Measurements from ENCODE around the gene GATA2.
A peak's percentile ranks its signal among the peaks of the same experiment; 100 is the strongest.

GATA2 gene

DNA sequence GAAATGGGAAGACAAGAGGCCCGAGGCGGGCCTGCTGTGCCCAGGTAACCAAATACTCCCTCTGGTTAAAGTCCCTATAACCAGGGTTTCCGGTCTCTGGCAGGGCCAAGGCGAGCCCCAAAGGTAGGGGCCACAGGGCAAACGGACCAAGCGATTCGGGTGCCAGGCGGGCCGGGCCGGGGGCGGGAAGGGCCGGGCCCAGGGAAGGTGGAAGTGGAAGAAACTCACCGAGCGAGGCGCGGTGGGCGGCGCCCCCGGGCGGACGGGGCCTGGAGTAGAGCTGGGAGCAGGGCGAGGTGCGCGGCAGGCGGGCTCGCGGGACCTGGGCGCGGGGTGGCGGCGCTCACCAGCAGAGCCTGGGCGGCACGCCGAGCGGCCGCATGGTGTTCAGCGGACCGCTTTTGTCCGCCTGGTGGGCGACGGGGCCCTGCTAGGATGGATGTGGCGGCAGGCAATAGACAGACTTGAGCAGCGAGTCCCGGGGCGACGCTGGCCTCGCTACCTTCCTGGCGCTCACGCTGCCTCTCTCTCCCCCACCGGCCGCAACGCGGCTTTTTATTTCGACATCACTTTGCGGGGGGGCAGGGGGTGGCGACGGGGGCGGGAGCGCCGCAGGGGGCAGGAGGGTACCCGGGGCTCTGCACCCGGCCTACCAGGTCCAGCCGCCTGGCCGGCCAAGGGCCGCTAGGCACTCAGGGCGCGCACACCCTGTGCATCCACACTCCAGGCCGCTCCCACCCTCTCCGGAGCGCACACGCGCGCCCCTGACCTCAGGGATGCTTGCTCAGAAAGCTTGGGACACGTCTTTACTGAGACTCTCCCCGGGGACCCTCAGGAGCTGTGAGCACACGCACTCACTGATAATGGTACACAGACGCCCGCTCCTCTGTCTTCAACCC, at the start of gene GATA2:
GATA2 (minus strand) TSS at position 531 of the 899 bp plus-strand sequence. CDS start 6,170 bp downstream, outside the sequence.
- peak in 1 of 2 donors; percentile 26 for DNase-seq

DNA sequence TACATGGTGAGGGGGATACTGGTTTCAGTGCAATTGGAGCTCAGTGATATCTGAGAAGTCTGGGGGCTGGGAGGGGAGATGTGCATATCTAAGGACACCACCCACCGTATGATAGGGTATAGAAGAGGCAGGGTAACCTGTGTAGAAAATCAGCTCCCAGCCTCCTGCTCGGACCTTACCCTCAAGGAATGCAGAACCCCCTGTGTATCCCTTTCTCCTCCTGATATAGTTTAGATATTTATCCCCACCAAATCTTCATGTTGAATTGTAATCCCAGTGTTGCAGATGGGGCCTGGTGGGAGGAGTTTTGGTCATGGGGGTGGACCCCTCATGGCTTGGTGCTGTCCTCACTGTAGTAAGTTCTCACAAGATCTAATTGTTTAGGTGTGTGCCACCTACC, 48.2 kb upstream of the GATA2 start:
- no peak for DNase-seq

DNA sequence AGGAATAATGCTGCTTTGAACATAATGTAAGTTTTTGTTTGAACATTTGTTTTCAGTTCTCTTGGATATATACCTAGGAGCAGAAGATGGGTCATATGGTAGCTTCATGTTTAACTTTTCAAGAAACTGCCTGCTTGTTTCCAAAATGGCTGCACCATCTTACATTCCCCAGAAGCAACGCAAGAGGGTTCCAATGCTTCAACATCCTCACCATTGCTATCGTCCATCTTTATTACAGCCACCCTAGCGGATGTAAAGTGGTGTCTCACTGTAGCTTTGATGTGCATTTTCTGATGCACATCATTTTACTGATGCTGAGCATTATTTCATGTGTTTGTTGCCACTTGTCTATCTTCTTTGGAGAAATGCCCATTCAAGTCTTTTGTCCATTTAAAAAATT, 46.4 kb upstream of the GATA2 start:
- DNase-seq, result no peak

DNA sequence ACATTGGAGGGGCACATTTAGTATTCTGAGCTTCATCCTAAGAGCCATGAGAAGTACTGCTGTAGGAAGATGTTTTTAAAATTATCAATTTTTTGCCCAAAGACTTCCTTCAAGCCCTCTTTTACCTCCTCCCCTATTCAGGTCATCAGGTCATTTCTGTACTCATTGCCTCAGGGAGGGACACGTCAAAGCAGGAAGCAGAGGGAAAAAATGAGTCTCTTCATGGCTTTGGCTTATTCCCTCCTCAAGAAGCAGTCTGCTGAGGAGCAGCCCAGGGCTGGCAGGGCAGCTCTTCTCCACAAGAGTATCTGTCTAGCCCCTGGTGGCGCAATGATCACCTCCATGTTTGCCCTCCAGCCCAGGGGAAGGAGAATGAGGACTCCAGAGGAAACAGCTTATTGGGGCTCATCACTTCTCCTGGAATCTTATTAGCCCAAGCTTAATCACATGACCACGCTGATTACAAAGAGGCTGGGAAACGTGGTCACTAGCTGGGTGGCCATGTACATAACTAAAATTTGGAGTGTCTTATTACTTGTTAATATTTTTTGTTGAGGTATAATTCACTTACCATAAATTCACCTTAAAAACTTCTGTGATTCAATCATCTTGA, 44.2 kb upstream of the GATA2 start:
- DNase-seq, result no peak

DNA sequence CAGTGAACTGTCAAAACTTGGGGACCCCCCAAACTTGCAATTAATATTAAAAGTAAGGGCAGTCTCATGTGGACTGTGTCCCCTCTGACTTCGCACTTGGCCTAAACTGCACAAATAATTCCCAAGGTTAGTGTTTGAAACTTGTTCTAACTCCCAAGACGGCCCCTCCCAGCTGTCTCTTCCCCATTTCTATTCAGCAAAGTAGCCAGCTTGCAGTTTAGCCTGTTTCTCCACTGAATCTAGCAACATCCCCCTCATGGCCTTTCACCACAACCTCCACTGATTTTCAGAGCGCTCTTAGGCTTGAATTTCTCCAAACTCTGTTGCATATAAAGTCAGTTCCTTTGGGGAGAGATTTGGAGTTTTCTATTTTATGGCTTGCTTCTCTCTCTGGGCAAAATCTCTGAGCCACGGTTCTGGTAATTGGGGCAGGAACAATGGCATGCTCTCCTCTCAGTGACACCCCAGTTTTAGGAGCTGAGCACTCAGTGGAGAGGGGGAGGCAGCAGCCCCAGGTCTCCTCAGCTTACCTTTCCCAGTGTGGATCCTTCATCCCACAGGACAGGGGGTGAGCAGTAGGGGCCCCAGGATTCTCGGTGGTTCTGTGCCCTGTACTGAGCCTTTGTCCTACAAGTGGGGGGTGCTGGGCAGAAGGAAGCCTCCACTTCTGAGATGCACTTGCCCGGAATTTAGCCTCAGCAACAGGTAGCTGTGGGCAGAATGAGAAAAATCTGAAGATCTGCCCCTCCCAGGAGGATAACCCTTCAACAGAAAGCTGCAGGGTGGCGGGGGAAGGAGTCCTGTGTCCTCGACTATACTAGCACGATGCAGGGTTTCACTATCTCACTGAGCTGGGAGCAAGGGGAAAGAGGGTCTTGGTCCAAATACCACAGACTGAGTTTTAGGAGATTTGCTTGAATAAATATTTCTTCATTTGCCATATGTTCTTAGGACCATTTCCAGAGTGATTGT, 39.3 kb upstream of the GATA2 start:
- no peak for DNase-seq

DNA sequence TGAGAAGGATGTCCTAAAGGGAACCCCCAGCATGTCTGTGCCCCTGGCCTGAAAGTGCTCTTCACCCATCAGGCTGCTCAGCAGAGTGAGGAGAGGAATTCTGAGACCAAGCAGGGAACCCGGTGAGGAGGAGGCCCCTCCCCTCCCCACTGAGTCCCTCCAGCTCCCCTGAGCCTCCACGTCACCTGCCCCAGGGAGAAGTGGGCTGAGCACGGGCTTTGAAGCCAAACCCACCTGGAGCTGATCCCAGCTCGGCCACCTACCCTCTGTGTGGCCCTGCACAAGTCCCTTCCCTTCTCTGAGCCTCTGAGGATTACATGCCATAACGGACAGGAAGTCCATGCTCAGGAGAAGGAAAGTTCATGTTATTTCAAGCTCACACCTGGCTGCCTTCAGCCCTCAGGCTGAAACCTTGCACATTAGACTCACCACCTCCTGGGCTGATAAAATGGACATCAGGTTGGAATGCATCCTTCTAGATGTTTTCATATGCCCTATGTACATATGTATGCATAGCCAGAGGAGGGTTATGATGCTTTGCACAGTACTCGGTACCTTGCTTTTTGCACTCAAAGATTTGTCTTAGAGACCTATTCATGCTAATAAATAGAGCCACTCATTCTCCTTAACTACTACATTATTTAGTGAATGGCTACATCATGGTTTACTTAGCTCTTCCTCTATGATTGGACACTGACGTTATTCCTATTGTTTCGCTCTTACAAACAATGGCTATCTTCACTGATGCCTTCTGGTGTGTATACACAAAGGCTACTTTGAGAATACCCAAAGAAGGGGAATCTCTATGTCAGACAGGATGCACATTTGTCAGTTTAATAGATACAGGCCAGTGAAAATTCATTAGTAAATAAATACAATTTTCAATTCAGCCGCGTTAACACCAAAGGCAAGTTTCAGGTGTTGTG, 31.6 kb upstream of the GATA2 start:
- no peak for DNase-seq

DNA sequence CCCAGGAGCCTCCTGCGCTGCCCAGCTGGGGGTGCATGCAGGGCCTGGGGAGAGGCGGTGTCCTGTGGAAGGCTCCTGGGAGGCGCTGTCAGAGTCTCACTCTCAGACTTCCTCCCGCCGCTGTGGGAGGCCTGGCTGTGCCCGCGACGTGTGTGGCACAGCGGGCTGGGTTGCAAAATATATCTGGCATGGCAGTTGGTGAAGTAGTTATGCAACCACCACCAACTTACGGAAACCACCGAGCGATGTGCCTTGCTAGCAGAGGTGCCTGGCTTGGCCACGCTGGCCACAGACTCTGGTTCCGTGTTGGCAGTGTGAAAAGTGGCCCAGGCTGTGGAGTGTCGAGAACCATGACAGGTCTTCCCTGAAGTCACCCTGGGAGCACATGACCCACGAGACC, 30.6 kb upstream of the GATA2 start:
- DNase-seq, result no peak

DNA sequence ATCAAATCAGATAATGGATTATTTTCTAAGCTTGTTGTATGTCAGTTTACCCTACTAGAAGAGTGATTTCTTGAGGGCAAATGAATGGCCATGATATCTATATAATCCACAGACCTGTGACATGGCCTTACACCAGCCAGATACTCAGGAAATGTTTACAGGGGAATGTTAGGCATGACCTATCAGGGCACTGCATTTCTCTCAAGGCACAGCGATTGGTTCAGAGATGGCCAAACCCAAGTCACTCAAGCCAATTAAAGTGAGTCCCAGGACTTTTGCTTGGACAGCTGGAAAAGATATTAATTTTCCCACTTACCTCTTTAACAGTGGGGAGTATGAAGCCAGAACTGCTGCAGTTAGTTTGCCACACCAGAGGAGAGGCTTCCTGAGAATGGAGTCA, 28.7 kb upstream of the GATA2 start:
- no peak for DNase-seq

DNA sequence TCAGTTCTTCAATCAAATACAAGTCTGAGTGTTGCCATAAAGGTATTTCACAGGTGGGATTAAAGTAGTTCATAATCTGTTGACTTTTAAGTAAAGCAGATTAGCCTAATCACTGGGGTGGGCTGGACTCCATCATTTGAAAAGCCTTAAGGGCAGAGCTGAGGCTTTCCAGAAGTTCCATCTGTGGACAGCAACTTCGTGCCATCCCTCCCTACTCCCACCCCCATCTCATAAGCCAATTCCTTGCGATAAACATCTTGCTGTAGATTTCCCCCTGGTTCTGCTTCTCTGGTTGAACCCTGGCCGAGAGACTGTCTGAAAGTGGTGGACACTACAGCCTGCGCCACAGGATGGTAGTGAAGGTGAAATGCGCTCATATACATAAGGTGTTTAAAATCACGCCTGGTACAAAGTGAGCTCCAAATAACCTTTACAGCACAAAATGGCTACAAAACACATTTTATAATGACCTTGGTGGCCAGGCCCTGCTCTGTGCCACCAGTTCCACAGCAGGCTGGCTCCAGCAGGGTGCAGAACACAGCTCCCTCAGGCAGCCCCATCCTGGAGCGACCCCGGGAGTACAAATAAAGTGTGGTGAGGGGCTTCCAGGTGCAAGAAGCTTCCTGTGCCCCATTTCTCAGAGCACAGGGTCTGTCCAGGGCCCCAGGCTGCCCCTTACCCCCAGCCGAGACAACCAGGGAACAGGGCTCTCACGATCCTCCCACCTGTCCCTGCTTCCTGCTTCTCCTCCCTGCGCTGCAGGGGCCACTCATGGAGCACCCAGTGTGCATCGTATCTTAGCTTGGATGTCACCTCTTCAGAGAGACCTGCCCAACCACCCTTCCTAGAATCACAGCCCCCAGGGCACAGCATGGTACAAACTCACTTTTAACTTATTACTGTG, 25.8 kb upstream of the GATA2 start:
- DNase-seq, result no peak

DNA sequence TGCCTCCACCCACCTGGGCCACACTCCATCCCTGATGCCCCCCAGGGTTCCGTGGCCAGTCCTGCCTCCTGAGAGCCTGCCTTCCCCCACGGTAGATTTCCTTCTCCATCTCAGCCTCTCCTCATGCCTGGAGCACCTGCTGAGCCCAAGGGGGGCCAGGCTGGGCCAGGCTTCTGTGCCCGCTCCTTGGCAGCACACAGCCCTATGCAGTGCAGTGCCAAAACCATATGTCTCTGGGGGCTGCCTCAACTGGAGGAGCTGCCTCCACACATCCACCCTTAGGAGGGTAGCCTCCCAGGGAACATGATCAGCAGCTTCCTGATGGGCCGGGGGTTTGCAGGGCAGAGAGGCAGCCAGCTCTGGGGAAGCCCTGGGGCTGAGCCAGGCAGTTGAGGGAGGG, 24.6 kb upstream of the GATA2 start:
- DNase-seq, result no peak

DNA sequence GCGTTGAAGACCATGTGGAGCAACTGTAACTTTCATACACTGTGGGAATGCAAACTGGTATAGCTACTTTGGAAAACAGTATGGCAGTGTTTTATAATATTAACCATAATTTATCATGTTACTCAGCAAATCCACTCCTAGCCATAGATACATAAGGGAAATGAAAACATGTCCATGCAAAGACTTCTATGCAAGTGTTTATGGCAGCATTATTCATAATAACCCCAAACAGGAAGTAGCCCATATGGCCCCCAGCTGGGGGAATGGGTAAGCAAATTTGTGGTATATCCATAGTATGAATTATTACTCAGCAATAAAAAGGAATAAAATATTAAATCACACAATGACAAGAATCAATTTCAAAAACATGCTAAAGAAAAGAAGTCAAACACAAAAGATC, 23.0 kb upstream of the GATA2 start:
- no peak for DNase-seq

DNA sequence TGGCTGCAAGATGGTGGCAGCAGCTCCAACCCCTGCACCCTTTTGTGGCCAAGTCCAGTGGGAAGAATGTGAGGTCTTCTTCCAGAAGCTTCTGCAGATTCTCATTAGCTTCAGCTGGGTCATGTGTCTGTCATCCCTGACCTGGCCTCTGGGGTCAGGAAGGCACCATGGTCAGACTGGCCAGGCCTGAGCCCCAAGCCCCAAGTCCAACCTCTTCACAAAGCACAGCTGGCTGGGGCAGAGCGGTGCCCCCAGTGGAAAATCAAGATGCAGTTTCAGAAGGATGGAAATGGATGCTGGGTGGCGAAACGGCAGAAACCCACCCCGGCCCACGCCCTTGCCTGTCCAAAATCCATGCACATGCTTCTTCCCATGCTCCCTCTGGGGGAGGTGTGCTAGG, 15.9 kb upstream of the GATA2 start:
- no peak for DNase-seq

DNA sequence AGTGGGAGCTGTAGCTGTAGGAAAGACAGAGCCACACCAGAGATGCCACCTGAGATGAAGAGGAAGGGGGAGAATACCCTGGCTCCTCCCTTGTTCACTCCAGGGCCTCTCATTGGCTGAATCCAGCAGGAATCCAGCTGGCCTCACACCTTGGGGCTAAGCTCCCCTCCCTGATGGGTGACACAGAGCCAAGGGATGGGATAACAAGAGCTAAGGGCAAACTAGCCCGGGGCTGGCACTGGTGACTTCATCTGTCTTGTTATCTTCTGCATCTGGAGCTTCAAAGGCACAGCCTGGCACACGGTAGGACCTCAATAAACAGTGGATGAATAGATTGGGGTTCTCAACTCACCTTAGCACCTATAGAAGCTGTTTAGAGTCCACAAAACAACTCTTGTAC, 13.8 kb upstream of the GATA2 start:
- DNase-seq, result no peak

DNA sequence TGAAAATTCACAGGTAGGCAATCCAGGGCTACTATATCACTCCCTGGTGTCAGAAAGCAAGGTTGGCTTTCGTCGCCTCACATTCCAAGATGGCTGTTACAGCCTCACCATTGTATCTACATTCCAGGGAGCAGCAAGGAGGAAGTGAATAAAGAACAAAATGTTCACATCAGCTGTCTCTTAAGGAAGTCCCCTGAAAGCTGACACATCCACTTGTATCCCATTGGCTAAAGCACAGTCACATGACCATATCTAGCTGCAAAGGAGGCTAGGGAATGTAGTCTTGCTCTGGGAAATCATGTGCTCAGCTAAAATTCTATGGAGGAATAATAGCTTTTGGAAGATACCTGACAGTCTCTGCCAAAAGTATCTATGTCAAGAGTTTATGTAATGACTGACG, 12.8 kb upstream of the GATA2 start:
- DNase-seq, result no peak

DNA sequence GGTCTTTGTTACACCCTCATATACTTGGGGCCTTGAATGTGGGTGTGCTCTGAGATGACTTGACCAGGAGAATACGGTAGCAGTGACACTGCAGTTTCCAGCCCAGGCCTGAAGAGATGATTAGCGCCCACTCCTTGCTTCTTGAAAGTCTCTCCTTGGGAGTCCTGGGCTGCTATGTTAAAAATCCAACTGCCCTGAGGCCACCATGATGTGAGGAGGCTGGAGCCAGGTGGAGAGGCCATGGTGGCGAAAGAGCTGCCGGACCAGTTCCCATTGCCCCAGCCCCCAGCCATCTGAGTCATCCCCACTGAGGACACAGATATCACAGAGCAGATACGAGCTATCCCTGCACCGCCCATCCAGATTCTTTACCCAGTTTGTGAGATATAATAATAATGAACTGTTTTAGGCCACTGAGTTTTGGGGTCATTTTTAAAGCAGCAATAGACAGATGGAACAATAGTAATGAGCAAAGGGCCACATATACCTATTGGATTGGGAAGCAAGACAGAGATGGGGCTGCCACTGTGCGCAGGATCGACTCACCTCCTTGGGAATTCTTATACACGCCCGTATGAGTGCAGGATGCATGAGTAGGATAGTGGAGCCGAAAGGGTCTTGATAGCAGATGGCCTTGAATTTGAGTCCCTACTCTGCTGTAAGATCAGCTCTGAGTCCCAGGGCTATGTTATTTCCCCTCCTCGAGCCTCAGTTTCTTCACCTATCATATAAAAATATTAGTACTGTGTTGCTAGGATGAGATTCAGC, 12.1 kb upstream of the GATA2 start:
- no peak for DNase-seq

DNA sequence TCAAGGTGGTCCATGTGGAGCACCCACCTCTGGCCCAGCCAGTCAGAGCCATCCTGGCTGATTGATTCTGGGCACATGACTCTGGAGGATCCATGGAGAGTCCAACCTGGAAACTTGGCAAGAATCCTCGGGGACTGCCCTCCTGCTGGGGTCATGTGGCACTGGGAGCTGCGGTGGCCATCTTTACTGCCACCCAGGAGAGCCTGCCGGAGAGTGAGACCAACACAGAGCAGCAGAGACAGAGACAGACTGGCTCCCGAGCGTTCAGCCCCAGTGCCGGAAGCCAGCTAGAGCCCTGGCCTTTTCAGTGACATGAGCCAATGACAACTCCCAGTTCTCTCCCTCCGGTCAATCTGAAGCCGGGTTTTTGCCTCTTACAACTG, 11.5 kb upstream of the GATA2 start:
- DNase-seq, result no peak

DNA sequence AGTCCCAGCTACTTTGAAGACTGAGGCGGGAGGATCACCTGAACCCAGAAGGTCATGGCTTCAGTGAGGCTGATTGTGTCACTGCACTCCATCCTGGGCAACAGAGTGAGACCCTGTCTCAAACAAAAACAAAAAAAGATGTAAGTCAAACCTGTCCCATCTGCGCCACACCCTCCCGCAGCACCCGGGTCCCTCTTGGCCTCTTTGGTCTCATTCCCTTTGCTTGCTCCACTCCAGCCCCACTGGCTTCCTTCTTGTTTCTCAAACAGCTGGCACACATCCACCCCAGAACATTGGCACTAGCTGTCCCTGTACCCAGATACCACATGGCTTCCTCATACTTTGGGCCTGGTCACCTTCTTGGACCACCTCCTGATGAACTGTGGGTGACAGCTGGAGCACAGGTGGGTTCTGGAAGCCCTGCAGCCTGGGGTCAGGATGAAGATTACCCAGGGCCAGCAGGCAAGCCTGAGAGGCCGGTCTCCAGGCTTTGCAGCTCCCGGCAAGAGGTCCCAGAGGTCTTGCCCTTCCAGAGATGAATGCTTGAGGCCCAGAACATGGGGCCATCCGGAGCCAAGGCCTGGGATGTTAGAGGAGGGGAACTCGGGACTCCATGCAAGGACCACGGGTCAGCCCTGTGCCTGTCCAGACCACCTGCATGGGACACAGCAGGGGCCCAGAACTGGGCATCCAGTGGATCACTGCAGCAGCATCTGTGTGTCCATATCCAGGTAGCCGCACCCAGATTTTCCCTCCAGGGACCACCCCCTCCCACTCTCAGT, 10.9 kb upstream of the GATA2 start:
- DNase-seq, result no peak

DNA sequence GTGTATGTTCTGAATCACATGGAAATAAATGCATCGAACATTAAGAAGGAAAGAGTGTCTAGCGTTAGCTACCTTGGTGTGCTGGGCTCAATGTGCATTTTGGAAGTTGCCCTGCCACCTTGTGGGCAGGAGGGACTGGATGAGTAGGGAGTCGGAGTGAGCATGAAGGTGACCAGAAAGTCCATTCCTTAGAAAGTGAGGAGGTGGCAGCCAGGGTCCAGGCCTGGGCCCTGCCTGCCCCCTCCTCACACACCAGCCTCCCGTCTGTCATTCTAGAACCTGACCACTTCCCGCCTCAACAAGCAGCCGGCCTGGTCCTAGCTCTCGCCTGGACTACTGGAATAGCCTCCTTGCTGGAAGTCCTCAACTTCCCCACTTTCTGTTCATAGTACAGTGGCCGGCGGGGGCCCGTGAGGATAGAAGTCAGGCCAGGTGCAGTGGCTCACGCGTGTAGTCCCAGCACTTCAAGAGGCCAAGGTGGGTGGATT, 10.2 kb upstream of the GATA2 start:
- no peak for DNase-seq

DNA sequence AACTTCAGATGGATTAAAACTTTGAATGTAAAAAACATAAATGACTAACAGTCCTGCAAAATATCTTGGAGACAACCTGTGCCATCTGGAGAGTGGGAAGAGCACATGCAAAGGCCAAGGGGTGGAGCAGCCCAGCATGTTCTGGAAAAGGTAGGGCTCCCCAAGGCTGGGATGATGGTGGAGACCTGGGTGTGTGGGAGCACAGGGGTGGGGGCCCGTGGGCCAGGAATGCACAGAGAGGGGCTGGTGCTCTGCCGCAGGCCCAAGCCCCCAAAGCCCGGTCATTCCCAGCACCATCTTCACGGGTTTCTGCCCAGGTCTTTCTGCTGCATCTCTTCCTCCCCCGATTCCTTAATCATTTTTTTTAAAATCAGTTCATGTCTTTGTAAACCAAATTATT, 9.7 kb upstream of the GATA2 start:
- DNase-seq, result no peak
